Activated CD4-positive, alpha-beta T cell treated with anti-CD3 and anti-CD28 coated beads for 4 hours (primary cell): ENCODE data around the gene CIB4.
"Not testable (repeated sequence)": the region's sequence is repeated elsewhere in the genome, so short reads cannot be mapped to it uniquely, and the experiment has no call there.

Source experiments
- DNase-seq, 2 donors: peaks; one replicate each; pipeline ENCODE4 v3.0.0-alpha.2; 2020

CIB4 gene

DNA sequence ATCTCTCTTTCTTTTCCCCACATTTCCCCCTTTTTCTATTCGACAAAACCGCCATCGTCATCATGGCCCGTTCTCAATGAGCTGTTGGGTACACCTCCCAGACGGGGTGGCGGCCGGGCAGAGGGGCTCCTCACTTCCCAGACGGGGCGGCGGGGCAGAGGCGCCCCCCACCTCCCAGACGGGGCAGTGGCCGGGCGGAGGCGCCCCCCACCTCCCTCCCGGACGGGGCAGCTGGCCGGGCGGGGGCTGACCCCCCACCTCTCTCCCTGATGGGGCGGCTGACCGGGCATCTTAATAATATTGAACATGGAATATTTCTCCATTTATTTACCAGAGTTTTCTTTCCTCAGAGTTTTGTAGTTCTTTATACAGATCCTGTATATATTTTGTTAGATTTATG, 24.1 kb upstream of the CIB4 start:
- not testable (repeated sequence) for DNase-seq

GRCh38 chr2:26660363-26660962, 19.3 kb upstream of the CIB4 start:
- DNase-seq: no peak

GRCh38 chr2:26658691-26659346, 17.7 kb upstream of the CIB4 start:
- DNase-seq: no peak

- no peak for DNase-seq
Observed at GRCh38 chr2:26657265-26657664, 16.1 kb upstream of the CIB4 start.

DNA sequence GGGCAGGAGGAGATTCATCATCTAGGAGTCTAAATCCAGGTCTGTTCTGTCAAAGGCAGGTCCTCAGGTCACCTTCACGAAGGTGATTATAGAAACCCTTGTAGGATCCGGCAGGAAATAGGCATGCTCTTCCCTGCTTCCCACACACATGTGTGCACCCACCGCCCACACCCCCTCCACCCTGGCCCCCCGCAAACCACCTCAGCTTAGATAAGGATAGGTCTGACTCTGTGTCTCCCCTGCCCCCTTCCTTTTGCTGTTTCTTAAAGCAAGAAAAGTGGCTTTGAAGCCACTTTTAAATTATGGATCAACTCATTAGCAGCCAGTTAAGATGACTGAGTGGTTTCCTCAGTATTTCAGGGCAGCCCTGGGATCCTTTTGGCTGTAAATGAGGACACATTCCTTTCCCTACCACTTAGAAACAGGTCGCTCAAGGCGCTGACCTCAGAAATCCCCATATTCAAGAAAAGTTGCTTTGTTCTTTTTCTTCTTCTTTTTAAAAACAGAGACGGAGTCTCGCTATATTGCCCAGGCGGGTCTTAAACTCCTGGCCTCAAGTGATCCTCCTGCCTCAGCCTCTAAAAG, 14.5 kb upstream of the CIB4 start:
- no peak for DNase-seq

DNA sequence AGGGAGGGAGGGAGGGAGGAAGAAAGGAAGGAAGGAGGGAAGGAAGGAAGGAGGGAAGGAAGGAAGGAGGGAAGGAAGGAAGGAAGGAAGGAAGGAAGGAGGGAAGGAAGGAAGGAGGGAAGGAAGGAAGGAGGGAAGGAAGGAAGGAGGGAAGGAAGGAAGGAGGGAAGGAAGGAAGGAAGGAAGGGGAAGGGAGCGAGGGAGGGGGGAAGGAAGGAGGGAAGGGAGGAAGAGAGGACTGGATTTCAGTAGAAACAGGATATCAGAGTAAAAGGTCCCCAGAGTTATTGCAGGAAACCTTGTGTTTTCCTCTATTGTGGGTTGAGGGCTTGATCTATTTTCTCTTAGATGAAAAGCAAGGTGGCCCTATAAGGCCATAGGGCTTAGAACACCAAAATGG, 14.0 kb upstream of the CIB4 start:
- DNase-seq: not testable (repeated sequence)

GRCh38 chr2:26654061-26654340, 12.8 kb upstream of the CIB4 start:
- no peak for DNase-seq

DNA sequence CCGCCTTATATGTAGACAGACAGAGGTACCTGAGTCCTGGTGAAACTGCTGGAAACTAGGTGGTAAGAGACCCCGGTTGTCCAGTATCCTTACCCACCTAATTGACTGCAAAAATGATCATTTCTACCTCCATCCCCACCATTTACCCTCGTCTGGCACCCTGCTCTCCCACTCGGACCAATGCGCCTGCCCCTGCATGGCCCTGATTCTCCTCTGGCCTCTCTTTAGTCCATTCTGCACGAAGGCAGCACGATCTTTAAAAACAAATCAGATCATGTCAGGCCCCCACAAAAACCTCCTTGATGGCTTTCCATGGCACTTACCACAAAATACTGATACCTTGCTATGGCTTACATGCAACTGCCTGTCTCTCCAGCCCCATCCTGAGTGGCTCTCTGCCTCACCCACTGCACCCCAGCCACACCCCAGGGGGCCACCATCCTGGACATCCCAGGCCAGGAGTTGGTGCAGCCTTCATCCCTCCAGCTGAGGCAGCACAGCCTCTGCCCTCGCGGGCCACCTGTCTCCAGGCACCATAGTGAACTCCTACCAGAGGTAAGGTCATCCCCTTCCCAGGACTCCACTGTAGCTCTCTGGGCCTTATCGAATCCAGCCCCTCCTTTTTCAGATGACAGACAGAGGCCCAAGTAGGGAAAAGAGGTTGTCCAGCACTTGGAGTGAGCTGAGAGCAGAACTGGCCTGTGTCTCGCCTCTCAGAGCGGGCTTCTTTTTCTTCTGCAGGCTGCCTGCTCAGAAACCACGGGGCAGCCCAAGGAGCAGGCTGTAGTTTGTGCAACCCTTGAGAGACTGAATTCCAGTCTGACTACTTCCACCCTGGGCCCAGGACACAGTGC, 12.3 kb upstream of the CIB4 start:
- no peak for DNase-seq

GRCh38 chr2:26652361-26653041, 11.3 kb upstream of the CIB4 start:
- no peak for DNase-seq

GRCh38 chr2:26651799-26652198, 10.6 kb upstream of the CIB4 start:
- DNase-seq: no peak

DNA sequence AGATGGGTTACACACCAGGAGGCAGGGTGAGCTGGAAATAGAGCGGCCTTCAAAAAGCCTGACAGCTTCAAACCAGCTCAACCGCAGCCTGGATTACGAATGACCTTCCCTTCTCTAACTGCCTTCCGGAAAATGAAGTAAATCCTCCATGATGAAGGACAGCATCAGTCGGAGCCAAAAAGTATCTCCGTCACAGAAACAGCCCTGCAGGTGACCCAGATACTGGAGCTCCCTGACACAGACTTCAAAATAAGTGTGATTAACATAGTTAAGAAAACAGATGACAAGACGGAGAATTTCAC, 10.3 kb upstream of the CIB4 start:
- DNase-seq: no peak

- no peak for DNase-seq
Observed at GRCh38 chr2:26650713-26651469, 9.7 kb upstream of the CIB4 start.

DNA sequence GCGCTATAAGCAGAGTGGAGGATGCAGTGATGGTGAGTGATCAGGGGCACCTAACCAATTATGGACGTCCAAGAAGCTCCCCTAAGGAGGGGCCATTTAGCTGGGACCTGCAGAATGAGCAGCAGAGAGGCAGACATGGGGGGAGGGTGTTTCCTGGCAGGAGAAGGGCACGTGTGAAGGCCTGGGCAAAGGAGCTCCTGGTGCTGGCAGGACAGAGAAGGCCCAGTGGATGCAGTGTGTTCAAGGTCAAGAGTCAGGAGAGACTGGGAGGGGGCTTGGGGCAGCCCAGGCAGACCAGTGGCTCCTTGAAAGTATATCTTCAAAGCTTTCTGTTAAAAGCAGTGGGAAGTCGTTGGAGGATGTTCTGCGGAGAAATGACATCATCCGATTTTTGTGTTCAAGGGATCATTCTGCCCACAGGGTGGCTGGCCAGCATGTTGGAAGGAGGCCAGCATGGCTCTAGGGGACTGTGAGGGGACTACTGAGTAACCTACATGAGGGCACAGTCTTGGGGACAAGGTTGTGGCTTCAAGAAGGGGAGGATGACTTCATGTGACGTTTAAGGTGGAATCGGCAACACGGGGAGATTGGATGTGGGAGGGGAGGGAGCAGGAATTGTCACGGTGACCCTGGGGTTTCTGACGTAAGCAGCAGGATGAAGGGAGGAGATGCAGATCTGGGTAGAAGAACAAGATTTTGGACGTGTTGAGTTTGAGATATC, 9.0 kb upstream of the CIB4 start:
- DNase-seq: no peak

DNA sequence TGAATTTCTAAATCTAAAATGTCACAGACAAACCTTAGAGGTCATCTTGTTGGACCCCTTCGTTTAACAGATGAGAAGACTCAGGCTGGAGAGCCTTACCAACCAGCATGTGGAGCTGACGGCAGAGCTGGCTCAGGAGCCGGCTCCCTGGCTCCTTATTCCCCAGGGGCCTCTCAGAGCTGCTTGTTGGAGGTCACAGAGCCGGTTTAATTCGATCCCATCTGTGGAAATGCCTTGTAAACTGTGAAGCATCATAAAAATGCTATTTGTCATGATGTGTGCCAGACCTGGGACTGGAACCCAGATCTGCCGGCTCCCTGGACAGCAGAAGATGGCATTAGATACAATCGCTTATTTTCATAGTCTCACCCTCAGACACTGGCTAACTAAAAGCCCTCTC, 8.2 kb upstream of the CIB4 start:
- no peak for DNase-seq

DNA sequence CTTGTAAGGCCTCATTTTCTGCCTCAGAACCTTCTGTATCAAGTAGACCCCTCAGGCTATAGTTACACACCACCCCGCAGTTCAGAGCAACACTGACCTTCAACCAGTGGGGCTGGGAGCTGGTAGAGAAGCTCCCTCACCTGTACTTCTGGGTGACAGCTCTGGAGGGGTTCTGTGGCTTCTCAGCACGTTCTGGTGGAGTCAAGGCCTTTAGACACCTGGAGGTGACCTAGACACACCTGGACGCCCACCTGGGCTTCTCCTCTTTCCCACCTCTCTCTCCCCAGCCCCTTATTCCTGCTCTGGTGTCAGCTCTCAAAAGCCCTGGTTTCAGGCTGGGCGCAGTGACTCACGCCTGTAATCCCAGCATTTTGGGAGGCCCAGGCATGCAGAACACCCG, 7.3 kb upstream of the CIB4 start:
- no peak for DNase-seq

- DNase-seq: no peak
Observed at GRCh38 chr2:26647981-26648380, 6.8 kb upstream of the CIB4 start.

- no peak for DNase-seq
Observed at GRCh38 chr2:26646986-26647672, 6.0 kb upstream of the CIB4 start.

- DNase-seq: no peak
Observed at GRCh38 chr2:26645762-26646161, 4.6 kb upstream of the CIB4 start.

GRCh38 chr2:26644188-26644835, 3.1 kb upstream of the CIB4 start:
- DNase-seq: no peak

- no peak for DNase-seq
Observed at GRCh38 chr2:26642429-26642828, 1.3 kb upstream of the CIB4 start.

GRCh38 chr2:26640331-26640745, 828 bp downstream of the CIB4 start:
- no peak for DNase-seq
